Ascending aorta (tissue), 2 donors: Measurements from ENCODE around the gene SF3A2. TPM values are rescaled to one million over a fixed set of nuclear protein-coding genes. Genes with fewer than 3 reads are reported as not detected.

Experiments used
- DNase-seq, 2 donors: peaks; one replicate each; pipeline ENCODE4 v3.0.0-alpha.2; 2019; ENCODE audit warnings: low spot score in 2 of 2
- H3K27ac ChIP-seq, 2 donors: fragments of 200-600 bp; sonication (generic); one replicate each; pipeline ENCODE4 v1.5.1; 2016 to 2017; ENCODE audit warnings: mild to moderate bottlenecking in 1 of 2
- H3K27me3 ChIP-seq: fragments of 200-600 bp; sonication (generic); one replicate; pipeline ENCODE4 v1.5.1; 2017
- H3K36me3 ChIP-seq, 2 donors: fragments of 200-600 bp; sonication (generic); one replicate each; pipeline ENCODE4 v1.5.1; 2016
- H3K4me1 ChIP-seq, 2 donors: fragments of 200-600 bp; sonication (generic); one replicate each; pipeline ENCODE4 v1.5.1; 2016 to 2017; ENCODE audit warnings: mild to moderate bottlenecking in 1 of 2
- H3K4me3 ChIP-seq, 2 donors: fragments of 200-600 bp; sonication (generic); one replicate each; pipeline ENCODE4 v1.5.1; 2016 to 2017; ENCODE audit warnings: mild to moderate bottlenecking in 1 of 2
- H3K9me3 ChIP-seq, 2 donors: fragments of 200-600 bp; sonication (generic); one replicate each; pipeline ENCODE4 v1.5.1; 2016
- intact Hi-C: fragments of 100-400 bp; cut with DNase I; formaldehyde crosslinking; loops from one replicate; pipeline ENCODE4 v1.15.1; 2023
- total RNA-seq: library from RNA; depleted of rRNA; stranded (reverse); fragments of >200 nt; gene quantifications from one replicate; pipeline ENCODE4 v1.1.0, GENCODE V29; 2016
- TF ChIP-seq, protein P1 (sequence below), 3 experiments: fragments of 200-600 bp in 2 of 3; fragments of 450-650 bp in 1 of 3; sonication (generic) in 2 of 3; IDR thresholded peaks; one replicate each; pipeline ENCODE4 v1.5.1; 2016 to 2019; ENCODE audit warnings: antibody characterized with exemption in 3 of 3, mild to moderate bottlenecking in 1 of 3, moderate library complexity in 1 of 3

SF3A2 gene
- total RNA-seq, 1 donor from 2014 or later, result 21.3 TPM

DNA sequence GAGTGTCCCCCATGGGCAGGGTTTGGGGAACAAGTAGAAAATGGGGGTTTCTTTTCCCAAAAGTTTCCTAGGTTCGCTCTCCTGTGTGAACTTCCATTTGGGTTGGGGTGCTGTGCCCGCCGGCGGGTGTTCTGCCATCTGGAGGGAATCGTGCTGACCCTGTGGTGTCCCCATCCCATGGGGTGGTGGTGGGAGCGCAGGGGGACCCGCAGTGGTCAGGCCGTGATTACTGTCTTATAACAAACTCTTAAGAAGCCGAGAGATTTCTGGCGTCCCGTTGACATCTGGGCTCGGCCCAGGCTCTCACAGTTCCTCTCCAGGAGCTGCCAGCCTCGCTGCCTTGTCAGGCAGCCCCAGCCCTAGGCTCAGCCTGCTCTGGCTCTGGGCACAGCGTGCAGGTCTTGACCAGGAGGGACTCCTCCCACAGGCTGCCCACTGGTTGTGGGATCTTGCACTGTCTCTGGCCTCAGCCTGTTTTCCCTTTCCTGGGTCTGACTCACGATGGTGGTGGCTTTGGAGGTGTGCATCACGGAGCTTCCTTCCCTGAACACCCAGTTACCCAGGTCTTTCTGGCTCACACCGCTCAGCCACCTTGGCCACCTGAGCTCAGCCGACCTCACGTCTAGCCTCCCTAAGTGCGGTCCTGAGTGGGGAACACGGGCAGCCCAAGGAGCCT lies 35.0 kb upstream of the SF3A2 start:
- Histone ChIP-seq H3K27me3 (no peaks in the 10 kb centered on the region), H3K27ac (no peak overlapping the region), H3K9me3 (no peaks in the 10 kb centered on the region), H3K4me1 (no peaks in the 10 kb centered on the region), H3K36me3 (peaks cover 16 to 40% of the 10 kb centered on the region in 2 donors), H3K4me3 (no peak overlapping the region)
- intact Hi-C loops, result no loop called here
- DNase-seq, result no peak
- TF ChIP-seq, protein P1, sequence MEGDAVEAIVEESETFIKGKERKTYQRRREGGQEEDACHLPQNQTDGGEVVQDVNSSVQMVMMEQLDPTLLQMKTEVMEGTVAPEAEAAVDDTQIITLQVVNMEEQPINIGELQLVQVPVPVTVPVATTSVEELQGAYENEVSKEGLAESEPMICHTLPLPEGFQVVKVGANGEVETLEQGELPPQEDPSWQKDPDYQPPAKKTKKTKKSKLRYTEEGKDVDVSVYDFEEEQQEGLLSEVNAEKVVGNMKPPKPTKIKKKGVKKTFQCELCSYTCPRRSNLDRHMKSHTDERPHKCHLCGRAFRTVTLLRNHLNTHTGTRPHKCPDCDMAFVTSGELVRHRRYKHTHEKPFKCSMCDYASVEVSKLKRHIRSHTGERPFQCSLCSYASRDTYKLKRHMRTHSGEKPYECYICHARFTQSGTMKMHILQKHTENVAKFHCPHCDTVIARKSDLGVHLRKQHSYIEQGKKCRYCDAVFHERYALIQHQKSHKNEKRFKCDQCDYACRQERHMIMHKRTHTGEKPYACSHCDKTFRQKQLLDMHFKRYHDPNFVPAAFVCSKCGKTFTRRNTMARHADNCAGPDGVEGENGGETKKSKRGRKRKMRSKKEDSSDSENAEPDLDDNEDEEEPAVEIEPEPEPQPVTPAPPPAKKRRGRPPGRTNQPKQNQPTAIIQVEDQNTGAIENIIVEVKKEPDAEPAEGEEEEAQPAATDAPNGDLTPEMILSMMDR (IDR thresholded peaks at IDR 0.05), result no peak

DNA sequence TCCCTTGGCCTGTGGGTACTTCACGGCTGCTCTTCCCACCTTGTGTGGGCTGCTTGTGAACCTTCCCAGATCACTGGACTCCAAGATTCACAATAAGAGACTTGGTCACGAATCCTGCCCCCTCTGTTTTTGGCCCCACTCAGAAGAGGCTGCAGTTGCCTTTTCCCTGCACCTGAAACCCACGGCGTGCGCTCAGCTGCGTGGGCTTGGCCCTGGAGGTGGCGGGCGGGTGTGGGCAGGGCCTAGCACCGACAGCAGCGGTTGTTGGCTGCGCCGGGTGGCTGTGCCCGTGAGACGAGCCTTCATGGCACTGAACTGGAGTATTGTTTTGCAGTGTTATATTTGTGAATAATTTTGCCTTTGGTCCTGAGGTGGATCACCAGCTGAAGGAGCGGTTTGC lies 34.3 kb upstream of the SF3A2 start:
- TF ChIP-seq, protein P1 (IDR thresholded peaks at IDR 0.05), result no peak
- intact Hi-C loops, result no loop called here
- Histone ChIP-seq H3K4me3 (no peak overlapping the region), H3K4me1 (no peaks in the 10 kb centered on the region), H3K9me3 (no peaks in the 10 kb centered on the region), H3K27ac (no peak overlapping the region), H3K27me3 (no peaks in the 10 kb centered on the region), H3K36me3 (peaks cover 23 to 44% of the 10 kb centered on the region in 2 donors)
- no peak for DNase-seq

DNA sequence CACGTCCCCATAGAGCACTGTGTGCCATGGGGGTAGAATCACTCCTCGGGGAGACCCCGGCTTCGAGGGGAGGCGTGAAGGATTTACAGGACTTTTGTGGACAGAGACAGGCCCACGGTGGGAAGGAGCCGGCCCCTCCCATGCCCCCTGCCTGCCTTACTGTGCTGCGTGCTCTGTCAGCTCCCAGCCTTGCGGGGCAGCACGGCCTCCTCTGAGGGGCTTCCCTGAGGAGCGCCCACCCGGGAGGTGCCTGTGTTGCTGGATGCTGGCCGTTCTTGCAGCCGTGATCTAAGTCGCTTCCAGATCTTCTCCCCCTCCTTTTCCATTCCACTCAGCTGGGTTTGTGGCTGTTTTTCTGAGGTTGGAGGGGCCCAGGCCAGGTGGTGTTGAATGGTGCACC lies 29.6 kb upstream of the SF3A2 start:
- intact Hi-C loops, result no loop called here
- Histone ChIP-seq H3K27me3 (no peaks in the 10 kb centered on the region), H3K36me3 (peaks cover 43 to 69% of the 10 kb centered on the region in 2 donors), H3K4me3 (no peak overlapping the region), H3K4me1 (no peaks in the 10 kb centered on the region), H3K27ac (no peak overlapping the region), H3K9me3 (no peaks in the 10 kb centered on the region)
- TF ChIP-seq, protein P1 (IDR thresholded peaks at IDR 0.05), result no peak
- DNase-seq, result no peak

DNA sequence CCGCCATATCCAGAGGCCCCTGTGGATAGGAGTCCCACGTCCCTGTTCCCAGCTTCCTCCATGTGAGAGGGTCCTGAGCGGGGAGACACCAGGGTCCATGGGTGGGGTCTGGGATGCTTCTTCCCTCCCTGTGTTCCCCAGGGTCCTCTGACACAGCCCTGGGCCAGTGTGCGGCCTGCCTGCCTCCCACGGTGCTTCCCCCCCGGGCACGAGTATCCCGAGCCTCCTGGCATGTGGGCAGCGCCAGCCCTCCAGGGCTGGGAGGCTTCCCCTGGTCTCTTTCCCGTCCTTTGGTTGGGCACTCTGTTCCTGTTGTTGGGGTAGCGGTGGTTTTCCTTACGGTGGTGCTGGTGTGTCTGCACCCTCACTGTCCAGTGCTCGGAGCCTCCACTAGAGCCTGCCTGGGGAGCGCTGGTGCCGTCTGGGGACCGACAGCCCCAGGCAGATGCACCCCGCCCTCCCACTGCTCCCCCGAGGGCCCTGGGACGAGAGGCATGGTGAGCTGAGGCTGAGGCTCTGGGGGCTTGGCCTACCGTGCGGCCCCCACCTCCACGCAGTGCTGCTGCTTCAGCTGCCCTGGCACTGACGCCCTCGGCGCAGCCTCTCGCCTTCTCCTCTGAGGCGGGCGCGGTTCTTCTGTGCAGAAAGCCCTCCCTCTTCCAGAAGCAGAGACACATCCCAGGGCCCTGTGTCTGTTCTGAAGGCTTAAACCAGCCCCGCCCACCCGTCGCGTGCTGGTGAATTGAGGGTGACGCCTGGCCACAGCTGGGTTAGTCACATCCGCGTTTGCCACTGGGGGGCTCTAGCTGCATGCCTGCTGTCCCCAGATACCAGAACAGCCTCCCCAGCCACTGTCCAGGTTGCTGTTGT lies 28.4 kb upstream of the SF3A2 start:
- Histone ChIP-seq H3K36me3 (peaks cover 46 to 69% of the 10 kb centered on the region in 2 donors), H3K9me3 (no peaks in the 10 kb centered on the region), H3K4me1 (no peaks in the 10 kb centered on the region), H3K4me3 (no peak overlapping the region), H3K27me3 (no peaks in the 10 kb centered on the region), H3K27ac (no peak overlapping the region)
- no peak for DNase-seq
- intact Hi-C loops, result no loop called here
- TF ChIP-seq, protein P1 (IDR thresholded peaks at IDR 0.05), result no peak

DNA sequence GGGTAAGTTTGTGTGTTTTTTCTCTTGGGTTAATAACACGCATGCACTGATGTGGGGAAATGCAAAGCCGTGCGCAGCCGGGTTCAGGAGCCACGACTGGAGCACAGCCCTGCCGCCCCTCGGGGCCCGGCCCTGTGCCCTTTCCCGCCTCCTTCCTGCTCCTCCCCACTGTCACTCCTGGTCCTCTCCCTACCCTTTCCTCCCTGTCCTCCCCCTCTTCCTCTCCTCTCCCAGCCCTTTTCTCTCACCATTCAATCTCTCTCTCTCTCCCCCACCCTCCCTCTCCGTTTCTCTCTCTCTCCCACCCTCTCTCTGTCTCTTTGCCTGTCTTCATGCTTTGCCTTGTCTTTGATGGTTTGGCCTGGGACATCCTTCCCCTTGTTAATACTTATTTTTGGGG lies 27.6 kb upstream of the SF3A2 start:
- Histone ChIP-seq H3K9me3 (no peaks in the 10 kb centered on the region), H3K27ac (no peak overlapping the region), H3K36me3 (peaks cover 52 to 69% of the 10 kb centered on the region in 2 donors), H3K4me1 (no peaks in the 10 kb centered on the region), H3K4me3 (no peak overlapping the region), H3K27me3 (no peaks in the 10 kb centered on the region)
- TF ChIP-seq, protein P1 (IDR thresholded peaks at IDR 0.05), result no peak
- intact Hi-C loops, result no loop called here
- no peak for DNase-seq
